NCI-H2227 (cell line): ENCODE results near the gene TAPT1.

Experiments
- DNase-seq: peaks from one replicate; lab custom pipeline; 2025; ENCODE audit not compliant: unreplicated experiment; lab: John Stamatoyannopoulos, UW

The TAPT1 gene

DNA sequence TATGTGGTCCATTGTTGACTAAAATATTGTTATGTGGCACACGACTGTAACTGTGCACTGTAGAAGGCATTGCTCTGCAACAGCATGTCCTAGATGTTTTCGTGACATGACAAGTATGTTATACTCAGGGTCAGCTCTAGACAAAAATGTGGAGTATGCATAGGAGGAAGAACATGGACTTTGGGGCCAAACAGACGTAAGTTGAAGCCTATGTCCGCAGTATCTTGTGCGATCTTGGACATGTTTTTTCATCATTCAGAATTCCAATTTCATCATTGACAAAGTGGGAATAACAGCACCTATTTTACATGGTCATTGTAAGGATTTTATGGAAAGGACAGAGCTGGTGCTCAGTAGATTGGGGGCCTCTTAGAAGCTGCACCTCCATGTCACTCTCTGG, 114.7 kb downstream of the TAPT1 start:
- no peak for DNase-seq

DNA sequence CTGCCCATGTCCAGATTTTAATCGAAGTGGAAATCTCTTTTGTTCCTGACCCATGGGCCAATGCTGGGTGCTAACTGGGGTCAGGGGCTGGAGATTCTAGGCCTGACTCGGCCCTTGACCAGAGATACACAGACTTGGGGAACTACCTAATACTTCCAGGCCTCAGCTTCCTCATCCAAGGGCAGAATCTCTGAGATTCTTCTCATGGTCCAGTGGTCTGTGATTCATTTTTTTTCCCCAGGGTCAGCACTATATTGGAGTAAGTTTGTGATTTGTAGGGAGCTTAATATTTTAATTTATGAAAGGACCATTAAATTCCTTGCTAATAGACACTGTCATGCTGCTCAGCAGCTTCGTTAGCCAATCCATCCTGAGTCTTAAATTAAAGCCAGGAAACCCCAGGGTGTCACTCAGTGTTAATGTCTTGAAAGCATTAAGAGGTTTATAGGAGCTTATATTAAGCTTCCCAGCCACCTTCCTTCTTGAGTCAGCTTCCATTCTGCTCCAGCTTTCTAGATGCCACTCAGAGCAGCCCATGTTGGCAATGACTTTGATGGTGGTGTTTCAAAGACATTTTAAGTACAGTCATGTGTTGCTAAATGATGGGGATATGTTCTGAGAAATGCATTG, 115.5 kb downstream of the TAPT1 start:
- no peak for DNase-seq
